Sigmoid colon (tissue), 4 donors: ENCODE measurements around the gene CCDC28B.

Experiments
- POLR2AphosphoS5 ChIP-seq, 4 donors: sonication (generic); formaldehyde crosslinking; IDR thresholded peaks; one replicate each; pipeline ENCODE4 v1.6.1; 2017; ENCODE audit warnings: antibody characterized with exemption in 4 of 4
- TF ChIP-seq, protein P1 (sequence below), 4 experiments: fragments of 450-650 bp in 3 of 4; fragments of 200-600 bp in 1 of 4; IDR thresholded peaks; one replicate each; pipeline ENCODE4 v1.5.1; 2016 to 2019; ENCODE audit warnings: antibody characterized with exemption in 4 of 4, mild to moderate bottlenecking in 3 of 4, moderate library complexity in 2 of 4

DNA sequence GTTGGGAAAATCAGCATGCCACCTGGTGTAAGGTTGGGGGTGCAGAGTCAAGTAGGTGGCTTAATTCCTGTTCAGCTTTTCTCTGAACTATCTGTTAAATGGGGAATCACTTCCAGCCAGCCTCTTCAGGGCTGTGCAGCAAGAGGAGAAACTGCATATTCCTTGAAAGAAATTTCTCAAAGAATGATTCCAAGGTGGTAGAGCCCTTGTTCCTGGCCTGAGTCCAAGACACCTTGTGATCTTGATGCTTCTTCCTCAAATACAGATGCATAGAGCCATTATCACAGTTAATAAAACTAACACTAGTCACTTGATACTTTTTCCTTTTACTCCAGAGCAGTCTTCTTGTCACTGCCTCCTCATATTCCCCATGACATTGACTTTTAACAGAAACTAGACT lies 15.7 kb upstream of the CCDC28B start:
- TF ChIP-seq, protein P1, sequence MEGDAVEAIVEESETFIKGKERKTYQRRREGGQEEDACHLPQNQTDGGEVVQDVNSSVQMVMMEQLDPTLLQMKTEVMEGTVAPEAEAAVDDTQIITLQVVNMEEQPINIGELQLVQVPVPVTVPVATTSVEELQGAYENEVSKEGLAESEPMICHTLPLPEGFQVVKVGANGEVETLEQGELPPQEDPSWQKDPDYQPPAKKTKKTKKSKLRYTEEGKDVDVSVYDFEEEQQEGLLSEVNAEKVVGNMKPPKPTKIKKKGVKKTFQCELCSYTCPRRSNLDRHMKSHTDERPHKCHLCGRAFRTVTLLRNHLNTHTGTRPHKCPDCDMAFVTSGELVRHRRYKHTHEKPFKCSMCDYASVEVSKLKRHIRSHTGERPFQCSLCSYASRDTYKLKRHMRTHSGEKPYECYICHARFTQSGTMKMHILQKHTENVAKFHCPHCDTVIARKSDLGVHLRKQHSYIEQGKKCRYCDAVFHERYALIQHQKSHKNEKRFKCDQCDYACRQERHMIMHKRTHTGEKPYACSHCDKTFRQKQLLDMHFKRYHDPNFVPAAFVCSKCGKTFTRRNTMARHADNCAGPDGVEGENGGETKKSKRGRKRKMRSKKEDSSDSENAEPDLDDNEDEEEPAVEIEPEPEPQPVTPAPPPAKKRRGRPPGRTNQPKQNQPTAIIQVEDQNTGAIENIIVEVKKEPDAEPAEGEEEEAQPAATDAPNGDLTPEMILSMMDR (IDR thresholded peaks at IDR 0.05) = no peak
- no peak for TF ChIP-seq POLR2AphosphoS5 (IDR thresholded peaks at IDR 0.05)
